Right atrium auricular region (tissue), 2 donors: ENCODE measurements around the gene SIK3. TPM values are rescaled to one million over a fixed set of nuclear protein-coding genes. Genes with fewer than 3 reads are reported as not detected.

Experiments used
- DNase-seq: peaks from one replicate; pipeline ENCODE4 v3.0.0-alpha.2; 2019; ENCODE audit warnings: low spot score
- H3K27ac ChIP-seq, 2 donors: fragments of 200-600 bp; sonication (generic); 1 replicate in 1 of 2; 2 replicates in 1 of 2; pipeline ENCODE4 v1.5.1; 2016 to 2019
- H3K27me3 ChIP-seq, 2 donors: fragments of 200-600 bp; sonication (generic); one replicate each; pipeline versions ENCODE4 v1.5.1 to v1.6.0; 2017 to 2019
- H3K36me3 ChIP-seq: fragments of 200-600 bp; sonication (generic); one replicate; pipeline ENCODE4 v1.5.1; 2016
- H3K4me1 ChIP-seq, 2 donors: fragments of 200-600 bp; sonication (generic); one replicate each; pipeline versions ENCODE4 v1.5.1 to v1.6.0; 2017 to 2019
- H3K4me3 ChIP-seq, 2 donors: fragments of 200-600 bp; sonication (generic); 1 replicate in 1 of 2; 2 replicates in 1 of 2; pipeline ENCODE4 v1.5.1; 2017 to 2019; ENCODE audit warnings: mild to moderate bottlenecking in 1 of 2, moderate library complexity in 1 of 2
- H3K9me3 ChIP-seq, 2 donors: fragments of 200-600 bp; sonication (generic); one replicate each; pipeline ENCODE4 v1.5.1; 2019
- CTCF ChIP-seq, 2 donors: fragments of 200-600 bp; sonication (generic); IDR thresholded peaks; one replicate each; pipeline ENCODE4 v1.5.1; 2019; ENCODE audit warnings: antibody characterized with exemption in 2 of 2
- total RNA-seq, 2 donors: library from RNA; depleted of rRNA; stranded (reverse); fragments of >200 nt; gene quantifications; one replicate each; pipeline ENCODE4 v1.1.0, GENCODE V29; 2016

Gene SIK3
- total RNA-seq, 2 donors from 2014 or later, result 27.0 to 40.1 TPM

GRCh38 chr11:117019871-117020270 is 78.4 kb downstream of the SIK3 start:
- no peak for DNase-seq
- Histone ChIP-seq H3K36me3 (no peaks in the 10 kb centered on the region), H3K27ac (no peak overlapping the region), H3K9me3 (no peaks in the 10 kb centered on the region), H3K4me1 (peaks cover 0 to 31% of the 10 kb centered on the region in 2 donors), H3K4me3 (no peak overlapping the region), H3K27me3 (no peaks in the 10 kb centered on the region)
- TF ChIP-seq CTCF (IDR thresholded peaks at IDR 0.05), result no peak

- peaks cover 0 to 23% of the 10 kb centered on the region in 2 donors for H3K4me1 ChIP-seq
- H3K27ac ChIP-seq, result no peak overlapping the region
- no peak for TF ChIP-seq CTCF (IDR thresholded peaks at IDR 0.05)
- no peaks in the 10 kb centered on the region for H3K9me3 ChIP-seq
- no peaks in the 10 kb centered on the region for H3K36me3 ChIP-seq
- no peak overlapping the region for H3K4me3 ChIP-seq
- no peak for DNase-seq
- H3K27me3 ChIP-seq, result no peaks in the 10 kb centered on the region
These were observed 80.8 kb downstream of the SIK3 start for GRCh38 chr11:117017456-117017855.

DNA sequence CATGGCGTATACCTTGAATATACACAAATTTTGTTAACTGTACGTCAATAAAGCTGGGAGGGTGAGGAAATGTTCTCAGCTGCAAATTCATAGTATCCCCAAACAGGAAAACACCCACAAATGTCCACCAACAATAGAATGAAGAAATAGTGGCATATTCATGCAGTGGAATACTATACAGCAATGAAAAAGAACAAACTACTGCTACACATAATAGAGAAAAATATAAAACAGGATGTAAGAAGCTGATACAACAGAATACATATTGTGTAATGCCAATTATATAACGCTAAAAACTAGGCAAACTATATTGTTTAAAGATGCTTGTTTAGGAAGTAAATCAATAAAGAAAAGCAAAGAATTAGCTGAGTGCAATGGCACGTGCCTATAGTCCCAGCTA is 81.5 kb downstream of the SIK3 start:
- DNase-seq, result no peak
- Histone ChIP-seq H3K4me1 (peaks cover 0 to 21% of the 10 kb centered on the region in 2 donors), H3K36me3 (no peaks in the 10 kb centered on the region), H3K27me3 (no peaks in the 10 kb centered on the region), H3K27ac (no peak overlapping the region), H3K9me3 (no peaks in the 10 kb centered on the region), H3K4me3 (no peak overlapping the region)
- TF ChIP-seq CTCF (IDR thresholded peaks at IDR 0.05), result no peak

- H3K4me3 ChIP-seq, result no peak overlapping the region
- no peaks in the 10 kb centered on the region for H3K9me3 ChIP-seq
- no peaks in the 10 kb centered on the region for H3K36me3 ChIP-seq
- H3K4me1 ChIP-seq, result peaks cover 0 to 18% of the 10 kb centered on the region in 2 donors
- no peak for DNase-seq
- TF ChIP-seq CTCF (IDR thresholded peaks at IDR 0.05), result no peak
- no peaks in the 10 kb centered on the region for H3K27me3 ChIP-seq
- H3K27ac ChIP-seq, result no peak overlapping the region
These were observed 82.0 kb downstream of the SIK3 start for GRCh38 chr11:117016246-117016645.

- no peaks in the 10 kb centered on the region for H3K36me3 ChIP-seq
- no peak for TF ChIP-seq CTCF (IDR thresholded peaks at IDR 0.05)
- H3K4me3 ChIP-seq, result no peak overlapping the region
- H3K27me3 ChIP-seq, result no peaks in the 10 kb centered on the region
- DNase-seq, result no peak
- H3K9me3 ChIP-seq, result no peaks in the 10 kb centered on the region
- H3K4me1 ChIP-seq, result no peaks in the 10 kb centered on the region
- H3K27ac ChIP-seq, result no peak overlapping the region
These were observed 86.7 kb downstream of the SIK3 start for GRCh38 chr11:117011541-117011898.

DNA sequence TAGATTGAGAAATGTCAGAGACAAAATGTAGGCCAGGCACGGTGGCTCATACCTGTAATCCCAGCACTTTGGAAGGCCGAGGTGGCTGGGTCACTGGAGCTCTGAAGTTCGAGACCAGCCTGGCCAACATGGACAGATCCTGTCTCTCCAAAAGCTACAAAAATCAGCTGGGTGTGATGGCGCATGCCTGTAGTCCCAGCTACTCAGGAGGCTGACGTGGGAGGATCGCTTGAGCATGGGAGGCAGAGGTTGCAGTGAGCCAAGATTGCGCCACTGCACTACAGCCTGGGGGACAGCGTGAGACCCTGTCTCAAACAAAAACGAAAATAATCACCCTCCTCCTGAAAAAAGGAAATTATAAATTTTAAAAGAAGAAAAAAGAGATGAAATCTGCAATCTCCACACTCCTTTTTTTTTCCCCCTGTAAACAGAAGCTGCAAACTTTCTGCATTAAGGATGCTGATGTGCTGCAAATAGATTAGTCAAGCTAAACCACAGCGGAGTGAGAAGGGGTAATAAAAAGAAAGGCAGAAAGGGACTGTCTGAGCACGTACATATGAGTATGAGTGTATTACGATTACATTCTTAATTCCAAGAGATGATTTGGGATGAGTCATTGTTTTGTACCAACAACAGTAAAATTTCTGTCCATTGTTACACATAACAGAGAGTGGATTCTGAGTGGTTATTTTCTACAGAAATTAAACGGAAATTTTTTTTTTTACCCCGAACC is 87.3 kb downstream of the SIK3 start:
- H3K9me3 ChIP-seq, result no peaks in the 10 kb centered on the region
- no peaks in the 10 kb centered on the region for H3K27me3 ChIP-seq
- DNase-seq, result no peak
- no peak overlapping the region for H3K4me3 ChIP-seq
- no peak overlapping the region for H3K27ac ChIP-seq
- H3K4me1 ChIP-seq, result peaks cover 0 to 4% of the 10 kb centered on the region in 2 donors
- no peak for TF ChIP-seq CTCF (IDR thresholded peaks at IDR 0.05)
- no peaks in the 10 kb centered on the region for H3K36me3 ChIP-seq
